ENCODE measurements around the gene FKBP5.
"Not testable (repeated sequence)": the region's sequence is repeated elsewhere in the genome, so short reads cannot be mapped to it uniquely, and the experiment has no call there.

FKBP5 gene

GRCh38 chr6:35609588-35609987, 79.1 kb downstream of the FKBP5 start:
- no peak for DNase-seq (ENCODE audit: low spot score)

- DNase-seq (ENCODE audit: low spot score): no peak
Observed at GRCh38 chr6:35607517-35608233, 81.0 kb downstream of the FKBP5 start.

GRCh38 chr6:35605600-35605999, 83.1 kb downstream of the FKBP5 start:
- no peak for DNase-seq (ENCODE audit: low spot score)

GRCh38 chr6:35603326-35604202, 85.2 kb downstream of the FKBP5 start:
- no peak for DNase-seq (ENCODE audit: low spot score)

- peak; percentile 50 for DNase-seq (ENCODE audit: low spot score)
Observed at GRCh38 chr6:35602133-35602946, 86.4 kb downstream of the FKBP5 start.

- peak; percentile 88 for DNase-seq (ENCODE audit: low spot score)
Observed at GRCh38 chr6:35601331-35602132, 87.2 kb downstream of the FKBP5 start.

GRCh38 chr6:35600659-35601125, 88.0 kb downstream of the FKBP5 start:
- DNase-seq (ENCODE audit: low spot score): no peak

- DNase-seq (ENCODE audit: low spot score): no peak
Observed at GRCh38 chr6:35599761-35600658, 88.7 kb downstream of the FKBP5 start.

GRCh38 chr6:35598621-35599020, 90.1 kb downstream of the FKBP5 start:
- not testable (repeated sequence) for DNase-seq (ENCODE audit: low spot score)

- DNase-seq (ENCODE audit: low spot score): no peak
Observed at GRCh38 chr6:35596448-35597442, 92.0 kb downstream of the FKBP5 start.

- DNase-seq (ENCODE audit: low spot score): no peak
Observed at GRCh38 chr6:35594503-35595186, 94.1 kb downstream of the FKBP5 start.

- DNase-seq (ENCODE audit: low spot score): no peak
Observed at GRCh38 chr6:35592178-35592577, 96.5 kb downstream of the FKBP5 start.

- peak; percentile 64 for DNase-seq (ENCODE audit: low spot score)
Observed at GRCh38 chr6:35590622-35591066, 98.1 kb downstream of the FKBP5 start.

GRCh38 chr6:35589904-35590303, 98.8 kb downstream of the FKBP5 start:
- no peak for DNase-seq (ENCODE audit: low spot score)

- DNase-seq (ENCODE audit: low spot score): no peak
Observed at GRCh38 chr6:35589201-35589739, 99.4 kb downstream of the FKBP5 start.

- DNase-seq (ENCODE audit: low spot score): no peak
Observed at GRCh38 chr6:35587167-35587566, 101.5 kb downstream of the FKBP5 start.

GRCh38 chr6:35586542-35586941, 102.2 kb downstream of the FKBP5 start:
- no peak for DNase-seq (ENCODE audit: low spot score)

GRCh38 chr6:35585658-35586057, 103.1 kb downstream of the FKBP5 start:
- no peak for DNase-seq (ENCODE audit: low spot score)
